GM18951 (cell line): ENCODE data around the gene ZNF488.

ENCODE experiments used
- POLR2A ChIP-seq: IDR thresholded peaks from 4 replicates; pipeline ENCODE4 v1.6.1; 2011; ENCODE audit warnings: mild to moderate bottlenecking; ENCODE audit not compliant: insufficient read length, insufficient read depth; ENCODE audit errors: extremely low read depth
- in situ Hi-C: fragments of 300-500 bp; cut with MboI; formaldehyde crosslinking; loops from one replicate; pipeline ENCODE4 v1.12.0; 2022; ENCODE audit warnings: low sequenced_read_pairs, mixed read lengths, inconsistent platforms; ENCODE audit not compliant: unreplicated experiment

The ZNF488 gene

GRCh38 chr10:47371629-47372485 is 12.2 kb downstream of the ZNF488 start:
- in situ Hi-C loops = no loop called here
- TF ChIP-seq POLR2A = no peak

GRCh38 chr10:47370878-47371277 is 13.2 kb downstream of the ZNF488 start:
- in situ Hi-C loops = no loop called here
- no peak for TF ChIP-seq POLR2A

DNA sequence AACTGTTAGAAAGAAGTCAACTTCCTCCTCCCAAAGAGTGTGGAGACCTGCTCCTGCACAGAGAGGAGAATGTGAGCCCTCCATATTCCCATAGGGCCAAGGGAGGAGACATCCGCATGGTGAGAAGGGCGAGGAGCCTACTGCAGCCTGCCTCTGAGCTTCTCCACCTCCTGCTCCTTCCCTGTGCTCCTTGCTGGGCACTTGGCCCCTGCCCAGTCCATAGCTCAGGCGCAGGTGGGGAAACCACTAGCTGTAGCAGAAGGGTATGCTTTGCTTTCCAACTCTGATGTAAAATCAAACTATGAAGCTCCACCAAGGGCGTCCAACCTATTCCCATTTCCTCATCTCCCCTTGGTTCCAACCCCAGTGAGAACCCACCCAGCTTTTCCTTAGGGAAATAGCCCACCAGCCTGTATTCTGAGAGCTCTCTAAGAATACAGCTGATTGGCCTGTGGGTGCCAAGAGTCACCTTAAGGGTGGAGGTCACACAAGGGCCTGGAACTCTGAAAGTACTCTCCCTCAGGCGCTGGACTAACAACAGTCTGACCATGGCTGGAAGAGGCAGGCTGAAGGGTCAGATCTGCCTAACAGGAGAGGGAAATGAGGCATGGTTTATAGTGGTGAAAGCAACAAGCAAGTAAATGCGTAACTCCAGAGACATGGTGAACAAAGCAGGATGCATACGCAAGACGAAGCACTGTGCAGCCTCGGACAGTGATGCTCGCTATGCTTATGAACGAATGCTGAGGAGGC is 13.9 kb downstream of the ZNF488 start:
- in situ Hi-C loops = no loop called here
- TF ChIP-seq POLR2A = no peak

- in situ Hi-C loops = no loop called here
- TF ChIP-seq POLR2A = no peak
Measured at GRCh38 chr10:47369251-47369894, 14.7 kb downstream of the ZNF488 start.

- no peak for TF ChIP-seq POLR2A
- in situ Hi-C loops = no loop called here
Measured at GRCh38 chr10:47368431-47369180, 15.5 kb downstream of the ZNF488 start.

DNA sequence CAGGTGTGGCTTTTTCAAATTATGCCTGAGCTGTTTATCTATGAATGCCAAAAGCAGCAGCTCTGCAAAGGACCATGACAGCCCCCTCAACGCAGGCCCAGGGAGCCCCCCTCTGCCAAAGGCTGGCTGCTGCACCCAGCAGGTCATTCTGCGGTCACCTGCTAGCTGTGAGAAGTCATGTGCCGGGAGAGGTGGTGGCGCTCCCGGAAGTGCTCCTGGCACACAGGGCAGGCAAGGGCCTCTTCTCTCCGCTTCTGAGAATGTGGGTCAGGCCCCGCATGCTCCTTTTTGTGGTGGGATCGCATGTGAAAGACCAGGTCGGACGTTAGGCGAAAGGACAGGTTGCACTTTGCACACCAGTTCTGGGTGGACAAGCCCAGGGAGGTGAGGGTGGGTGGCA is 16.4 kb downstream of the ZNF488 start:
- in situ Hi-C loops = no loop called here
- no peak for TF ChIP-seq POLR2A

- in situ Hi-C loops = no loop called here
- no peak for TF ChIP-seq POLR2A
Measured at GRCh38 chr10:47366731-47367460, 17.2 kb downstream of the ZNF488 start.

- in situ Hi-C loops = no loop called here
- TF ChIP-seq POLR2A = no peak
Measured at GRCh38 chr10:47366181-47366631, 17.9 kb downstream of the ZNF488 start.

DNA sequence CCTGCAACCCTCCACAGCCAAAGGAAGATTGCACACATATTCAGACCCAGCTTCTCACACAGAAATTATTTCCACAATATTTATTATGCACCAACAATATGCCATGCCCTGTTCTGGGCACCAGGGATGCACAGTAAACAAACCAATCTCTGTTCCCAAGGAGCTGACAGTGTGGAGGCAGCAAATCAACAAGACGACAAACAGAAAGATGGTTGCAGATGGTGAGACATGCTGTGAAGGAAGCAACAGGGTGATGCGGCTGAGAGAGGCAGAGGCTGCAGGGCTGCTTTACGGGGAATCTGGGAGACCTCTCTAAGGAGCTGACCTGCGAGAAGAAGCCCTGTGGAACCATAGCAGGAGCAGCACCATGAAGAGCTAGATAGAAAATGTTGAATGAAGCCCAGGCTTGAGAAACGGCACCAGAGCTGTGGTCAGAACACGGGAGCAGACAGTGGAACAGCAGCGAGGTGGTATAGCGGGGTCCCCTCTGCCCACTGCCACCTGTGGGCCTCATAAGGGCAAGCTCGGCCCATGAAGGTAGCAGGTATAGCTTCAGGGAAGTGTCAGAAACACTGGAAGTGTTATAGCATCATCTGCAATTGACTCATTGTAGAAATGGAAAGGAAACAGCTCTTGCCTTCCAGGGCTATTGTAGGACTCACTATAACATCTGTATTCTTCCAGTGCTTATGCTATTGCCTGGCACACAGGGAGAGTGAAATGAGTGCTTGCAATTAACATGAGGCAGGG is 18.5 kb downstream of the ZNF488 start:
- TF ChIP-seq POLR2A = no peak
- in situ Hi-C loops = no loop called here

GRCh38 chr10:47364911-47365310 is 19.2 kb downstream of the ZNF488 start:
- no peak for TF ChIP-seq POLR2A
- in situ Hi-C loops = no loop called here

DNA sequence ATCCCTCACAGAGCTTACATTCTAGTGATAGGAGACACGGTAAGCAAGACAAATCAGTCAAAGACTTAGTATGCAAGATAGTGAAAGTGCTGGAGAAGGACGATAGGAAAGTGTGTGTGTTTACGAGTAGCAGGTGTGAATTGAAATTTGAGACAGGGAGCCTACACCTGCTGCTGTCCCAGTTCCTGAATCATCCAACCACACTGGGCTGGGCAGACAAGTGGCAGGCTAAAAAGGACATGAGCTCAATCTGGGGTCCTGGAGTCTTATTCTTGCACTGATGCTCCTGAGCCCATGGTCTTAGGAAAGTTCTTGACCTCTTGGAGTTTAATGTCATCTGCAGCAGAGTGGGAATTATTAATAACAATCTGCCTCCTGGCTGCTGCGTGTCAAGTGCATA is 19.7 kb downstream of the ZNF488 start:
- TF ChIP-seq POLR2A = no peak

More for the DNA sequence above, 19.7 kb downstream of the ZNF488 start:
- in situ Hi-C loops = no loop called here
